ENCODE data around the gene C1S. TPM values are rescaled to one million over a fixed set of nuclear protein-coding genes. Genes with fewer than 3 reads are reported as not detected.

Gene C1S
- total and polyA plus RNA-seq, 9 of the 15 experiments (the other 6 are each of a cell fraction or from before 2014, with no cell fraction given) = 0.08 to 0.84 (median 0.27) TPM

DNA sequence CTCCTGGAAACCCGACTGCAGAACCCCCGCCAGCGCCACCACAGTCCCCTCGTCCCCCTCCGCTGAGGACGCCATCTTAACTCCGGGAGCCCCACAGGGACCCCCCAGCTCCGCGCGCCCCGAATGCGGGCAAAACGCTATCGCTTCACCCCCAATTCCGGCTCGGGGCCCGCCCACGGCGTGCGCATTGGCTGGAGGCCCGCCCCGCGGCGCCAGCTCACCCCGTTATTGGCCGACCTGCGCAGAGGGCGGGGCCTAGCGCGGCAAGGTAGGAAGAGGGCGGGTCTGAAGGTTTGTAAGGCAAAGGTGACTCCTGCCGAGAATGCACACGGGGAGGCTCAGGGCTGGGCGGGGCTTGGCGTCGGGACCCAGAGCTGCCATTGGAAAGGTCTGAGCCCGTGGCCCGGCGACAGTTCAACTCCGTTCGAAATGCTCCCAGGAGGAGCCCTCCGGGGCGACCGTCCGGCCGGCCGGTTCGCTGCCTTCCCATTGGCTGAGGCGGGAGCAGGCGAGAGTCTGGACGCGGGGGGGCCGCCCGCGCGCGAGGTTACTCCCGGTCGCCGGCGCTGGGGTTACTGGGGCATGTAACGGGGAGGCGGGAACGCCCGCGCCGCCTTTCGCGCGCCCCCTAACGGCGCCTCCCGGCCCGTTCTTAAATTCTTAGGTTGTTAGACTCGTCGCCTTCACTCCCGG lies 42.0 kb upstream of the C1S start, which contains the start of gene LPCAT3 (continued):
- TF ChIP-seq OTX1 (CRISPR knock-in tag; IDR thresholded peaks at IDR 0.05) (no peak), ETS2 (tag; IDR thresholded peaks at IDR 0.05; ENCODE audit: borderline replicate concordance, poor library complexity, severe bottlenecking) (no peak), NCOA4 (IDR thresholded peaks at IDR 0.05; ENCODE audit: partially characterized antibody) (no peak), MECOM (CRISPR knock-in tag; IDR thresholded peaks at IDR 0.05) (no peak), KLF10 (CRISPR knock-in tag; IDR thresholded peaks at IDR 0.05) (no peak), ZNF324 (CRISPR knock-in tag; IDR thresholded peaks at IDR 0.05) (no peak), MXI1 (IDR thresholded peaks at IDR 0.05; ENCODE audit: low read depth, low read length) (no peak), KHSRP (IDR thresholded peaks at IDR 0.05) (no peak), EWSR1 (IDR thresholded peaks at IDR 0.05; ENCODE audit: borderline replicate concordance, low read depth, partially characterized antibody) (no peak), CHCHD3 (CRISPR knock-in tag; IDR thresholded peaks at IDR 0.05) (no peak), ETV1 (tag; conservative IDR thresholded peaks at IDR 0.05; ENCODE audit: low read depth) (no peak), SIRT6 (IDR thresholded peaks at IDR 0.05; ENCODE audit: low read depth, low read length) (no peak), HCFC1 (IDR thresholded peaks at IDR 0.05; ENCODE audit: low read depth, low read length) (no peak; the same call in 1 of the 2 replicates), GTF2A2 (tag; IDR thresholded peaks at IDR 0.05) (no peak)
- TF ChIP-seq, protein P1, sequence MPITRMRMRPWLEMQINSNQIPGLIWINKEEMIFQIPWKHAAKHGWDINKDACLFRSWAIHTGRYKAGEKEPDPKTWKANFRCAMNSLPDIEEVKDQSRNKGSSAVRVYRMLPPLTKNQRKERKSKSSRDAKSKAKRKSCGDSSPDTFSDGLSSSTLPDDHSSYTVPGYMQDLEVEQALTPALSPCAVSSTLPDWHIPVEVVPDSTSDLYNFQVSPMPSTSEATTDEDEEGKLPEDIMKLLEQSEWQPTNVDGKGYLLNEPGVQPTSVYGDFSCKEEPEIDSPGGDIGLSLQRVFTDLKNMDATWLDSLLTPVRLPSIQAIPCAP (CRISPR knock-in tag; IDR thresholded peaks at IDR 0.05; ENCODE audit: borderline replicate concordance) = no peak
- TF ChIP-seq, protein P2, sequence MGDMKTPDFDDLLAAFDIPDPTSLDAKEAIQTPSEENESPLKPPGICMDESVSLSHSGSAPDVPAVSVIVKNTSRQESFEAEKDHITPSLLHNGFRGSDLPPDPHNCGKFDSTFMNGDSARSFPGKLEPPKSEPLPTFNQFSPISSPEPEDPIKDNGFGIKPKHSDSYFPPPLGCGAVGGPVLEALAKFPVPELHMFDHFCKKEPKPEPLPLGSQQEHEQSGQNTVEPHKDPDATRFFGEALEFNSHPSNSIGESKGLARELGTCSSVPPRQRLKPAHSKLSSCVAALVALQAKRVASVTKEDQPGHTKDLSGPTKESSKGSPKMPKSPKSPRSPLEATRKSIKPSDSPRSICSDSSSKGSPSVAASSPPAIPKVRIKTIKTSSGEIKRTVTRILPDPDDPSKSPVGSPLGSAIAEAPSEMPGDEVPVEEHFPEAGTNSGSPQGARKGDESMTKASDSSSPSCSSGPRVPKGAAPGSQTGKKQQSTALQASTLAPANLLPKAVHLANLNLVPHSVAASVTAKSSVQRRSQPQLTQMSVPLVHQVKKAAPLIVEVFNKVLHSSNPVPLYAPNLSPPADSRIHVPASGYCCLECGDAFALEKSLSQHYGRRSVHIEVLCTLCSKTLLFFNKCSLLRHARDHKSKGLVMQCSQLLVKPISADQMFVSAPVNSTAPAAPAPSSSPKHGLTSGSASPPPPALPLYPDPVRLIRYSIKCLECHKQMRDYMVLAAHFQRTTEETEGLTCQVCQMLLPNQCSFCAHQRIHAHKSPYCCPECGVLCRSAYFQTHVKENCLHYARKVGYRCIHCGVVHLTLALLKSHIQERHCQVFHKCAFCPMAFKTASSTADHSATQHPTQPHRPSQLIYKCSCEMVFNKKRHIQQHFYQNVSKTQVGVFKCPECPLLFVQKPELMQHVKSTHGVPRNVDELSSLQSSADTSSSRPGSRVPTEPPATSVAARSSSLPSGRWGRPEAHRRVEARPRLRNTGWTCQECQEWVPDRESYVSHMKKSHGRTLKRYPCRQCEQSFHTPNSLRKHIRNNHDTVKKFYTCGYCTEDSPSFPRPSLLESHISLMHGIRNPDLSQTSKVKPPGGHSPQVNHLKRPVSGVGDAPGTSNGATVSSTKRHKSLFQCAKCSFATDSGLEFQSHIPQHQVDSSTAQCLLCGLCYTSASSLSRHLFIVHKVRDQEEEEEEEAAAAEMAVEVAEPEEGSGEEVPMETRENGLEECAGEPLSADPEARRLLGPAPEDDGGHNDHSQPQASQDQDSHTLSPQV (IDR thresholded peaks at IDR 0.05) = no peak
- TF ChIP-seq, protein P3, sequence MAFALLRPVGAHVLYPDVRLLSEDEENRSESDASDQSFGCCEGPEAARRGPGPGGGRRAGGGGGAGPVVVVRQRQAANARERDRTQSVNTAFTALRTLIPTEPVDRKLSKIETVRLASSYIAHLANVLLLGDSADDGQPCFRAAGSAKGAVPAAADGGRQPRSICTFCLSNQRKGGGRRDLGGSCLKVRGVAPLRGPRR (CRISPR knock-in tag; IDR thresholded peaks at IDR 0.05) = no peak
- TF ChIP-seq, protein P4, sequence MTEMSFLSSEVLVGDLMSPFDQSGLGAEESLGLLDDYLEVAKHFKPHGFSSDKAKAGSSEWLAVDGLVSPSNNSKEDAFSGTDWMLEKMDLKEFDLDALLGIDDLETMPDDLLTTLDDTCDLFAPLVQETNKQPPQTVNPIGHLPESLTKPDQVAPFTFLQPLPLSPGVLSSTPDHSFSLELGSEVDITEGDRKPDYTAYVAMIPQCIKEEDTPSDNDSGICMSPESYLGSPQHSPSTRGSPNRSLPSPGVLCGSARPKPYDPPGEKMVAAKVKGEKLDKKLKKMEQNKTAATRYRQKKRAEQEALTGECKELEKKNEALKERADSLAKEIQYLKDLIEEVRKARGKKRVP (CRISPR knock-in tag; IDR thresholded peaks at IDR 0.05) = no peak
- TF ChIP-seq, protein P5, sequence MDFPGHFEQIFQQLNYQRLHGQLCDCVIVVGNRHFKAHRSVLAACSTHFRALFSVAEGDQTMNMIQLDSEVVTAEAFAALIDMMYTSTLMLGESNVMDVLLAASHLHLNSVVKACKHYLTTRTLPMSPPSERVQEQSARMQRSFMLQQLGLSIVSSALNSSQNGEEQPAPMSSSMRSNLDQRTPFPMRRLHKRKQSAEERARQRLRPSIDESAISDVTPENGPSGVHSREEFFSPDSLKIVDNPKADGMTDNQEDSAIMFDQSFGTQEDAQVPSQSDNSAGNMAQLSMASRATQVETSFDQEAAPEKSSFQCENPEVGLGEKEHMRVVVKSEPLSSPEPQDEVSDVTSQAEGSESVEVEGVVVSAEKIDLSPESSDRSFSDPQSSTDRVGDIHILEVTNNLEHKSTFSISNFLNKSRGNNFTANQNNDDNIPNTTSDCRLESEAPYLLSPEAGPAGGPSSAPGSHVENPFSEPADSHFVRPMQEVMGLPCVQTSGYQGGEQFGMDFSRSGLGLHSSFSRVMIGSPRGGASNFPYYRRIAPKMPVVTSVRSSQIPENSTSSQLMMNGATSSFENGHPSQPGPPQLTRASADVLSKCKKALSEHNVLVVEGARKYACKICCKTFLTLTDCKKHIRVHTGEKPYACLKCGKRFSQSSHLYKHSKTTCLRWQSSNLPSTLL (IDR thresholded peaks at IDR 0.05) = no peak

All from K562 (cell line).